ENCODE data around the gene KDM2A. TPM values are rescaled to one million over a fixed set of nuclear protein-coding genes. Genes with fewer than 3 reads are reported as not detected.

The KDM2A gene
- total RNA-seq, 2 donors from 2014 or later, result 50.3 to 97.6 TPM

- no peak for DNase-seq (ENCODE audit: low spot score)
- no peaks in the 10 kb centered on the region for H3K9me3 ChIP-seq
- peaks cover 8 to 10% of the 10 kb centered on the region in 2 donors for H3K36me3 ChIP-seq
- 74% methylated on average over 1 of the region's 1 CpG for WGBS
- H3K4me3 ChIP-seq, result no peak overlapping the region
- peaks cover 21% of the 10 kb centered on the region for H3K4me1 ChIP-seq (replicated peaks)
- TF ChIP-seq POLR2AphosphoS5 (IDR thresholded peaks at IDR 0.05) (no peak), POLR2A (IDR thresholded peaks at IDR 0.05) (no peak), CTCF (IDR thresholded peaks at IDR 0.05) (no peak)
- no peak overlapping the region for H3K27ac ChIP-seq
- no peaks in the 10 kb centered on the region for H3K27me3 ChIP-seq (replicated peaks; ENCODE audit: insufficient read depth)
- intact Hi-C loops (cut with DNase I), result loop anchor here (5.0 kb wide), 1 partner anchor 125 kb away; the partner anchor contains the start of gene KDM2A
These were observed 123.5 kb downstream of the KDM2A start for GRCh38 chr11:67242548-67242947.

- Histone ChIP-seq H3K27me3 (replicated peaks; ENCODE audit: insufficient read depth) (no peaks in the 10 kb centered on the region), H3K4me3 (no peak overlapping the region), H3K27ac (no peak overlapping the region), H3K36me3 (peaks cover 8 to 15% of the 10 kb centered on the region in 2 donors), H3K4me1 (replicated peaks) (peaks cover 23% of the 10 kb centered on the region), H3K9me3 (no peaks in the 10 kb centered on the region)
- no peak for DNase-seq (ENCODE audit: low spot score)
- TF ChIP-seq POLR2AphosphoS5 (IDR thresholded peaks at IDR 0.05) (no peak), POLR2A (IDR thresholded peaks at IDR 0.05) (no peak), CTCF (IDR thresholded peaks at IDR 0.05) (no peak)
- 91% methylated on average over 2 of the region's 2 CpGs for WGBS
- intact Hi-C loops (cut with DNase I), result loop anchor here (5.0 kb wide), 1 partner anchor 126 kb away; the partner anchor contains the start of gene KDM2A
These were observed 124.0 kb downstream of the KDM2A start for GRCh38 chr11:67243051-67243450.

GRCh38 chr11:67245046-67245445 lies 126.0 kb downstream of the KDM2A start:
- 95% methylated on average over 11 of the region's 11 CpGs for WGBS
- no peak for DNase-seq (ENCODE audit: low spot score)
- no peaks in the 10 kb centered on the region for H3K9me3 ChIP-seq
- H3K27ac ChIP-seq, result no peak overlapping the region
- intact Hi-C loops (cut with DNase I), result no loop called here
- H3K27me3 ChIP-seq (replicated peaks; ENCODE audit: insufficient read depth), result no peaks in the 10 kb centered on the region
- peaks cover 9 to 22% of the 10 kb centered on the region in 2 donors for H3K36me3 ChIP-seq
- peaks cover 17% of the 10 kb centered on the region for H3K4me1 ChIP-seq (replicated peaks)
- TF ChIP-seq POLR2A (IDR thresholded peaks at IDR 0.05) (no peak), CTCF (IDR thresholded peaks at IDR 0.05) (no peak)
- no peak overlapping the region for H3K4me3 ChIP-seq

GRCh38 chr11:67247946-67248550 lies 129.0 kb downstream of the KDM2A start:
- TF ChIP-seq CTCF (IDR thresholded peaks at IDR 0.05), result no peak
- no peak for TF ChIP-seq POLR2AphosphoS5 (IDR thresholded peaks at IDR 0.05)
- TF ChIP-seq POLR2A (IDR thresholded peaks at IDR 0.05), result no peak
- no peak overlapping the region for H3K4me3 ChIP-seq
- no peak for DNase-seq (ENCODE audit: low spot score)
- H3K27me3 ChIP-seq (replicated peaks; ENCODE audit: insufficient read depth), result no peaks in the 10 kb centered on the region
- H3K9me3 ChIP-seq, result no peaks in the 10 kb centered on the region
- intact Hi-C loops (cut with DNase I), result no loop called here
- H3K36me3 ChIP-seq, result peaks cover 22% of the 10 kb centered on the region in 2 donors
- H3K4me1 ChIP-seq (replicated peaks), result peaks cover 14% of the 10 kb centered on the region
- 65% methylated on average over 5 of the region's 5 CpGs for WGBS
- peak overlapping the region; percentile 53 to 56 for H3K27ac ChIP-seq

- intact Hi-C loops (cut with DNase I), result no loop called here
- Histone ChIP-seq H3K4me1 (replicated peaks) (peaks cover 14% of the 10 kb centered on the region), H3K36me3 (peaks cover 22 to 26% of the 10 kb centered on the region in 2 donors), H3K9me3 (no peaks in the 10 kb centered on the region), H3K27ac (peak overlapping the region; percentile 45 to 56), H3K4me3 (no peak overlapping the region), H3K27me3 (replicated peaks; ENCODE audit: insufficient read depth) (no peaks in the 10 kb centered on the region)
- peak; percentile 89 for DNase-seq (ENCODE audit: low spot score)
- peak; percentile 93 for TF ChIP-seq POLR2AphosphoS5 (IDR thresholded peaks at IDR 0.05)
- no peak for TF ChIP-seq CTCF (IDR thresholded peaks at IDR 0.05)
These were observed 129.6 kb downstream of the KDM2A start for GRCh38 chr11:67248653-67249052.

Data from prostate gland (tissue), 2 donors.